BLaER1 (cell line): ENCODE measurements around the gene GIT2.

Experiments used
- H3K27ac ChIP-seq: shearing (Covaris generic); formaldehyde crosslinking; 2 replicates; pipeline ENCODE4 v1.8.1; 2022
- H3K27me3 ChIP-seq: shearing (Covaris generic); formaldehyde crosslinking; 2 replicates; pipeline ENCODE4 v1.8.1; 2022
- H3K36me3 ChIP-seq: shearing (Covaris generic); formaldehyde crosslinking; 2 replicates; pipeline ENCODE4 v1.8.1; 2022
- H3K4me1 ChIP-seq: shearing (Covaris generic); formaldehyde crosslinking; 2 replicates; pipeline ENCODE4 v1.8.1; 2022
- H3K4me2 ChIP-seq: shearing (Covaris generic); formaldehyde crosslinking; 2 replicates; pipeline ENCODE4 v1.8.1; 2022
- H3K4me3 ChIP-seq: shearing (Covaris generic); formaldehyde crosslinking; 2 replicates; pipeline ENCODE4 v1.8.1; 2022
- H3K9ac ChIP-seq: shearing (Covaris generic); formaldehyde crosslinking; 2 replicates; pipeline ENCODE4 v1.8.1; 2022
- H3K9me3 ChIP-seq: shearing (Covaris generic); formaldehyde crosslinking; 2 replicates; pipeline ENCODE4 v1.8.1; 2022
- H4K20me1 ChIP-seq: shearing (Covaris generic); formaldehyde crosslinking; 2 replicates; pipeline ENCODE4 v1.8.1; 2022
- Cebpa-rat ChIP-seq: shearing (Covaris generic); IDR thresholded peaks from 2 replicates; pipeline ENCODE4 v1.8.1; 2022

GIT2 gene

DNA sequence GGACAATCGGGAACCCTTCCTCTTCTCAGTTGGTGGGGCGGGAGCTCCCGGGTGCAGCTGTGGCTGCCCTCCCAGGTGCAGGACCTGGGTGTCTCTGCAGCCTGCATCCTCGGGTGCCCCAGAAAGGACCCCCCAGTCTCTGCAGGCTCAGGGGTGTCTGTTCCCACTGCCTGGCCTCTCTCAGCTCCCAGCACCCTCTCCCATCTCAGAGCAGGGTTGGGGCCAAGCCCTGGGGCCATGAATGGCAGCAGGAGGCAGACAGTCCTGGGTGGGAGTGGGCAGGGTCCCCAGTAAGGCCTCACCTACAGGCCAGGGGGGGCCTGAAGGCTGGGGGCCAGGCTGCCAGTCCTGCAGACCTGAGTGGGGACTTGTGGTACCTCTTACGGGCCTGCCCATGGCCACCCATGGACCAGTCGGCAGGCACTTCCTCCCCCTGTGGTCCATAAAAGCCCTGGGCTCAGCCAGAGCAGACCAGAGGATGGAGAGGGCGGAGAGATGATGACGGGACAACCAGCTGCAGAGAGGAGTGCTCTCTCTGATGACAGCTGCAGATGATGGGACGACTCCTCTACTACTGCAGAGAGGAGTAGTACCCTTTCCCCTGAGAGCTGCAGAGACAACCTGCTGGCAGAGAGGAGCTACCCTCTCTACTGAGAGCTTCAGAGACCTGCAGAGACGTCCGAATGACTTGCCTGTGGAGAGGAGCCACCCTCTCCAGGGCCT is 69.5 kb downstream of the GIT2 start:
- Histone ChIP-seq H3K4me1 (peaks cover 44% of the 10 kb centered on the region), H3K27ac (no peak overlapping the region), H3K9ac (no peak overlapping the region), H3K9me3 (no peaks in the 10 kb centered on the region), H3K27me3 (no peaks in the 10 kb centered on the region), H3K36me3 (peaks cover 64% of the 10 kb centered on the region), H3K4me3 (no peak overlapping the region), H3K4me2 (no peak overlapping the region), H4K20me1 (no peaks in the 10 kb centered on the region)
- TF ChIP-seq Cebpa-rat: no peak

DNA sequence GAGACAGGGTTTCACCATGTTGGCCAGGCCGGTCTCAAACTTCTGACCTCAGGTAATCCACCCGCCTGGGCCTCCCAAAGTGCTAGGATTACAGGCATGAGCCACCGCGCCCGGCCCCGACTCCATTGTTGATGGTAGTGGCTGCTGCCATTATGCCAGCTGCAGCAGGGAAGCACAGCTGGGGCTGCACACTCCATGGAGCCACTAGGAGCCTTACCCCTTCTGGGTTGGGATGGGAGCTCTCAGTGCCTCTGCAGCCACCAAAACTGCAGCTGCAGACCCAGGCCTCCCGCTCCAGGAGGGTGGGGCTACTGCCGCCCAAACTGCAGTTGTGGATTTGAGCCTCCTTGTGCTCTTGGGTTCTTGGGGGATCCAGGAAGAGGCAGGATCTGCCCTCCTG is 70.2 kb downstream of the GIT2 start:
- Histone ChIP-seq H3K27ac (no peak overlapping the region), H3K36me3 (peaks cover 64% of the 10 kb centered on the region), H3K4me2 (no peak overlapping the region), H3K4me3 (no peak overlapping the region), H3K27me3 (no peaks in the 10 kb centered on the region), H3K4me1 (peaks cover 43% of the 10 kb centered on the region), H4K20me1 (no peaks in the 10 kb centered on the region), H3K9ac (no peak overlapping the region), H3K9me3 (no peaks in the 10 kb centered on the region)
- no peak for TF ChIP-seq Cebpa-rat

- H3K9me3 ChIP-seq: no peaks in the 10 kb centered on the region
- no peak overlapping the region for H3K4me3 ChIP-seq
- no peak overlapping the region for H3K9ac ChIP-seq
- peaks cover 64% of the 10 kb centered on the region for H3K36me3 ChIP-seq
- no peak for TF ChIP-seq Cebpa-rat
- H4K20me1 ChIP-seq: no peaks in the 10 kb centered on the region
- H3K4me1 ChIP-seq: peaks cover 38% of the 10 kb centered on the region
- peak overlapping the region; percentile 34 for H3K4me2 ChIP-seq
- peak overlapping the region; percentile 53 for H3K27ac ChIP-seq
- H3K27me3 ChIP-seq: no peaks in the 10 kb centered on the region
Measured at GRCh38 chr12:109925185-109925840, 70.9 kb downstream of the GIT2 start.

- no peak for TF ChIP-seq Cebpa-rat
- no peak overlapping the region for H3K9ac ChIP-seq
Measured at GRCh38 chr12:109923481-109924245, 72.5 kb downstream of the GIT2 start.

DNA sequence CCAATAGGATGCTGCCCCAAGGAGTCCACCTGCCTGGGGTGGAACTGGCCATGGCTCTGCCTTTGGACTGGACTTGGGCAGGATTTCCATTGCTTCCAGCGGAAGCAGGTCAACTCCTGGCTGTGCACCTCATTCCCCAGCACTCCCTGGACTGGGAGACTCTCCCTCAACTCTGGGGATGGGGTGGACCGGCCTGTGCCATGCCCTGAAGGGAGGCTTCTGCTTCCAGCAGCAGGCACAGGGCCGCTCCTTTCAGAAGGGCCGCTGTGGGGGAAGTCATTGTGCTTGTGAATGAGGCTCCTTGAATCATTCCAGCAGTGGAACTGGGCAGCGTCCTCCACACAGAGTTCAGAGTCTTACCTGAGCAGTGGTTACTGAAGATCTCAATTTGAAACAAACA is 73.1 kb downstream of the GIT2 start:
- no peak for TF ChIP-seq Cebpa-rat
- Histone ChIP-seq H4K20me1 (no peaks in the 10 kb centered on the region), H3K4me1 (peaks cover 30% of the 10 kb centered on the region), H3K27me3 (no peaks in the 10 kb centered on the region), H3K36me3 (peaks cover 68% of the 10 kb centered on the region), H3K27ac (no peak overlapping the region), H3K4me3 (no peak overlapping the region), H3K4me2 (no peak overlapping the region), H3K9ac (no peak overlapping the region), H3K9me3 (no peaks in the 10 kb centered on the region)

More at GRCh38 chr12:109923481-109924245, 72.5 kb downstream of the GIT2 start:
- Histone ChIP-seq H3K9me3 (no peaks in the 10 kb centered on the region), H3K4me1 (peaks cover 30% of the 10 kb centered on the region), H3K27ac (no peak overlapping the region), H3K36me3 (peaks cover 68% of the 10 kb centered on the region), H3K27me3 (no peaks in the 10 kb centered on the region), H4K20me1 (no peaks in the 10 kb centered on the region), H3K4me3 (no peak overlapping the region), H3K4me2 (no peak overlapping the region)

GRCh38 chr12:109921982-109922381 is 74.2 kb downstream of the GIT2 start:
- no peaks in the 10 kb centered on the region for H4K20me1 ChIP-seq
- H3K4me3 ChIP-seq: no peak overlapping the region
- H3K4me2 ChIP-seq: no peak overlapping the region
- peaks cover 72% of the 10 kb centered on the region for H3K36me3 ChIP-seq
- no peaks in the 10 kb centered on the region for H3K9me3 ChIP-seq
- peaks cover 30% of the 10 kb centered on the region for H3K4me1 ChIP-seq
- no peaks in the 10 kb centered on the region for H3K27me3 ChIP-seq
- H3K27ac ChIP-seq: no peak overlapping the region
- no peak for TF ChIP-seq Cebpa-rat
- no peak overlapping the region for H3K9ac ChIP-seq

GRCh38 chr12:109920261-109920780 is 75.8 kb downstream of the GIT2 start:
- TF ChIP-seq Cebpa-rat: no peak
- Histone ChIP-seq H3K4me3 (no peak overlapping the region), H3K9ac (no peak overlapping the region), H4K20me1 (no peaks in the 10 kb centered on the region), H3K4me1 (peaks cover 17% of the 10 kb centered on the region), H3K4me2 (no peak overlapping the region), H3K27ac (no peak overlapping the region), H3K36me3 (peaks cover 81% of the 10 kb centered on the region), H3K27me3 (no peaks in the 10 kb centered on the region), H3K9me3 (no peaks in the 10 kb centered on the region)

GRCh38 chr12:109919456-109919855 is 76.7 kb downstream of the GIT2 start:
- TF ChIP-seq Cebpa-rat: no peak
- H3K9me3 ChIP-seq: no peaks in the 10 kb centered on the region
- 0 out of 2 replicates have a peak, but pooled peaks cover 5% of the 10 kb centered on the region for H4K20me1 ChIP-seq
- no peaks in the 10 kb centered on the region for H3K27me3 ChIP-seq
- no peak overlapping the region for H3K9ac ChIP-seq
- no peak overlapping the region for H3K27ac ChIP-seq
- peaks cover 89% of the 10 kb centered on the region for H3K36me3 ChIP-seq
- H3K4me2 ChIP-seq: no peak overlapping the region
- H3K4me3 ChIP-seq: no peak overlapping the region
- H3K4me1 ChIP-seq: peaks cover 8% of the 10 kb centered on the region

DNA sequence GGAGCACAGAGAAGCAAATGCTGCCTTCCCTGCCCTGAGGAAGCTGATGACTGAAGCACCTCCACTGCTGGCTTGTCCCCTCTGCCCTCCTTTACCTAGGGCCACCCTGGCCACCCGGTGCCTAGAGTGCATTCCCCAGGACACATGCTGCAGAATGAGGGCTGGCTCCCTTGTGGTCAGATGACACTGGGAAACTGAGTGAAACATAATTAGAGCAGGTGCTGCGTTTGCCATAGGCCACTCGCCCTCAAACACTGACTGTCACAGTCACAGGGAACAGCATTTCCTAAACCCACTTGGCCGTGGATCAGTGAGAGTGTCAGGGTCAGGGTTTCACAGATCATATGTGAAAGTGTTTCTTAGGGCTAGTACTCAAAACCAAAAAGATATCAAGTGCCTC is 80.1 kb downstream of the GIT2 start:
- 0 out of 2 replicates have a peak, but pooled peaks cover 5% of the 10 kb centered on the region for H4K20me1 ChIP-seq
- H3K36me3 ChIP-seq: peaks cover 100% of the 10 kb centered on the region

More for the DNA sequence above, 80.1 kb downstream of the GIT2 start:
- Histone ChIP-seq H3K9ac (no peak overlapping the region), H3K4me3 (no peak overlapping the region), H3K9me3 (no peaks in the 10 kb centered on the region), H3K27me3 (no peaks in the 10 kb centered on the region), H3K27ac (no peak overlapping the region), H3K4me1 (no peaks in the 10 kb centered on the region), H3K4me2 (no peak overlapping the region)
- TF ChIP-seq Cebpa-rat: no peak
